Heart right ventricle (tissue), 16 donors: ENCODE data around the gene CRTC1. TPM values are rescaled to one million over a fixed set of nuclear protein-coding genes. Genes with fewer than 3 reads are reported as not detected.

ENCODE experiments used
- ATAC-seq, 8 donors: fragments of 200-7000 bp; cut with Tn5 transposase; one replicate each; pipeline ENCODE4 v1.9.1; 2020; ENCODE audit warnings: mild to moderate bottlenecking in 8 of 8, moderate library complexity in 8 of 8, moderate number of reproducible peaks in 1 of 8
- DNase-seq, 2 donors: peaks; one replicate each; pipeline ENCODE4 v3.0.0-alpha.2; 2020
- H3K27ac ChIP-seq, 10 donors: fragments of 200-600 bp; sonication (generic) in 2 of 10; one replicate each; pipeline versions ENCODE4 v1.5.0 to v1.8.0; 2020 to 2022; ENCODE audit warnings: mild to moderate bottlenecking in 3 of 10
- H3K27me3 ChIP-seq, 7 donors: fragments of 200-600 bp; one replicate each; pipeline ENCODE4 v1.8.0; 2021 to 2022; ENCODE audit warnings: mild to moderate bottlenecking in 2 of 7
- H3K36me3 ChIP-seq, 9 donors: fragments of 200-600 bp; sonication (generic) in 1 of 9; one replicate each; pipeline versions ENCODE4 v1.5.0 to v1.8.0; 2020 to 2022; ENCODE audit warnings: mild to moderate bottlenecking in 2 of 9
- H3K4me1 ChIP-seq, 9 donors: fragments of 200-600 bp; sonication (generic) in 1 of 9; one replicate each; pipeline versions ENCODE4 v1.5.0 to v1.8.0; 2020 to 2022; ENCODE audit warnings: mild to moderate bottlenecking in 4 of 9
- H3K4me3 ChIP-seq, 10 donors: fragments of 200-600 bp; sonication (generic) in 2 of 10; one replicate each; pipeline versions ENCODE4 v1.5.0 to v1.8.0; 2020 to 2022; ENCODE audit warnings: mild to moderate bottlenecking in 7 of 10, moderate library complexity in 2 of 10
- H3K9me3 ChIP-seq, 11 donors: fragments of 200-600 bp in 10 of 11; sonication (generic) in 2 of 11; one replicate each; pipeline versions ENCODE4 v1.5.0 to v1.8.0; 2013 to 2022; ENCODE audit warnings: mild to moderate bottlenecking in 2 of 11, control low read depth in 1 of 11, moderate library complexity in 1 of 11
- CTCF ChIP-seq, 9 donors: fragments of 200-600 bp; sonication (generic) in 2 of 9; IDR thresholded peaks; one replicate each; pipeline versions ENCODE4 v1.5.0 to v1.8.0; 2021 to 2022; ENCODE audit warnings: antibody characterized with exemption in 9 of 9, mild to moderate bottlenecking in 5 of 9, moderate library complexity in 1 of 9
- WGBS, 2 donors: extraction: QIAGEN DNeasy Blood & Tissue Kit; methylation state at CpG; one replicate each; pipeline ENCODE4 v1.1.7; 2013; ENCODE audit warnings: inconsistent platforms in 1 of 2; 5-methylcytosine and 5-hydroxymethylcytosine counted together
- intact Hi-C, 10 donors: fragments of 100-400 bp; cut with DNase I; formaldehyde crosslinking; loops; one replicate each; pipeline versions ENCODE4 v1.11.1 to v1.14.2; 2022
- polyA plus RNA-seq, 2 donors: library from polyadenylated mRNA; stranded (reverse); fragments of 200-250 nt; gene quantifications; one replicate each; pipeline ENCODE4 v1.2.3, GENCODE V29; 2013
- total RNA-seq, 10 donors: library from RNA; stranded (reverse); fragmentation: NEBNext Ultra II Directional in 3 of 10; extraction: Animal tissue kit (Norgen Biotek cat#: 25700) in 3 of 10; gene quantifications; one replicate each; pipeline versions ENCODE4 v1.2.1 to v1.2.4, GENCODE V29; 2021 to 2023
- donor health status: Arrhythmogenic right ventricular cardiomyopathy.
- donor health status: ischemic (EF 13 %, LVEDD 7.1; RV severe dilation, severe dysfunction).
- donor health status: healthy with polysubstance abuse.
- donor health status: DM: no; HTN: yes; CAD: no.
- donor health status: DM: no; HTN: no; CAD: no.
- donor health status: ischemic (EF 25% LVEDD 6.9; RV normal size, moderate dysfunction).
- donor health status: ischemic (EF 25% LVEDD 5.7; RV mildly dilated, moderate dysfunction).
- donor health status: healthy.
- donor health status: DM: yes; HTN: yes; CAD: no.
- donor health status: Ischemic cardiomyopathy.
- donor health status: ischemic (EF 35%, LVEDD 5.7; RV mildly dilated, moderate dysfunction).
- donor health status: nonischemic (EF 11% LVEDD 7.7; RV severe dilation, severe dysfunction).
- donor health status: DM: yes; HTN: yes; CAD: no.
- donor health status: PGD.
- donor health status: ischemic (EF 29% LVEDD 5.4; RV normal size, mild dysfunction).
- donor health status: nonischemic (EF 23%, LVEDD 6.1; RV moderate dilation, normal function).

Gene CRTC1
- total and polyA plus RNA-seq, 12 donors = 3.2 to 11.8 (median 9.1) TPM

GRCh38 chr19:18669524-18669817 is 14.0 kb upstream of the CRTC1 start:
- no peaks in the 10 kb centered on the region for H3K27me3 ChIP-seq
- 89 to 93% methylated on average over 12 of the region's 12 CpGs for WGBS, 2 donors
- H3K36me3 ChIP-seq = peaks cover 0 to 60% (median 20%) of the 10 kb centered on the region in 9 donors
- no peaks in the 10 kb centered on the region for H3K9me3 ChIP-seq
- H3K4me3 ChIP-seq = no peak overlapping the region
- no peak overlapping the region for H3K27ac ChIP-seq
- no peak for ATAC-seq
- peaks cover 0 to 23% (median 12%) of the 10 kb centered on the region in 9 donors for H3K4me1 ChIP-seq
- no peak for TF ChIP-seq CTCF (IDR thresholded peaks at IDR 0.05)
- DNase-seq = no peak
- intact Hi-C loops = no loop called here

GRCh38 chr19:18669883-18670282 is 13.6 kb upstream of the CRTC1 start:
- Histone ChIP-seq H3K27me3 (no peaks in the 10 kb centered on the region), H3K4me3 (no peak overlapping the region), H3K4me1 (peaks cover 0 to 26% (median 12%) of the 10 kb centered on the region in 9 donors), H3K27ac (no peak overlapping the region), H3K36me3 (peaks cover 0 to 55% (median 20%) of the 10 kb centered on the region in 9 donors), H3K9me3 (peaks cover 0 to 2% (median 0%) of the 10 kb centered on the region in 11 donors)
- no peak for TF ChIP-seq CTCF (IDR thresholded peaks at IDR 0.05)
- intact Hi-C loops = loop anchor here in 6 of 10 donors (5.0 to 10.0 kb wide), 6 partner anchors 65 to 215 kb away; partner anchors contain the start of genes CRLF1 (in 1 of the 6) and UPF1 (in 1 of the 6)
- 92 to 95% methylated on average over 11 of the region's 11 CpGs for WGBS, 2 donors
- ATAC-seq = no peak
- DNase-seq = no peak

- intact Hi-C loops = loop anchor here in 6 of 10 donors (5.0 to 10.0 kb wide), 6 partner anchors 66 to 216 kb away; partner anchors contain the start of genes CRLF1 (in 1 of the 6) and UPF1 (in 1 of the 6)
- 87 to 90% methylated on average over 13 of the region's 13 CpGs for WGBS, 2 donors
- peaks cover 0 to 3% (median 0%) of the 10 kb centered on the region in 11 donors for H3K9me3 ChIP-seq
Measured at GRCh38 chr19:18670312-18670711, 13.2 kb upstream of the CRTC1 start.

GRCh38 chr19:18671303-18672043 is 12.0 kb upstream of the CRTC1 start:
- H3K4me1 ChIP-seq = peaks cover 0 to 18% (median 12%) of the 10 kb centered on the region in 9 donors
- peak in 2 of 8 donors; percentile 3 for ATAC-seq
- TF ChIP-seq CTCF (IDR thresholded peaks at IDR 0.05) = no peak

More at GRCh38 chr19:18670312-18670711, 13.2 kb upstream of the CRTC1 start:
- no peak for TF ChIP-seq CTCF (IDR thresholded peaks at IDR 0.05)
- Histone ChIP-seq H3K36me3 (peaks cover 0 to 51% (median 20%) of the 10 kb centered on the region in 9 donors), H3K4me3 (no peak overlapping the region), H3K27ac (no peak overlapping the region), H3K27me3 (no peaks in the 10 kb centered on the region), H3K4me1 (peaks cover 0 to 27% (median 12%) of the 10 kb centered on the region in 9 donors)
- ATAC-seq (no peak), DNase-seq (no peak)

More at GRCh38 chr19:18671303-18672043, 12.0 kb upstream of the CRTC1 start:
- no peak for DNase-seq
- intact Hi-C loops = loop anchor here in 6 of 10 donors (5.0 to 10.0 kb wide), 6 partner anchors 67 to 217 kb away; partner anchors contain the start of genes CRLF1 (in 1 of the 6) and UPF1 (in 1 of the 6)
- Histone ChIP-seq H3K27me3 (no peaks in the 10 kb centered on the region), H3K27ac (no peak overlapping the region), H3K4me3 (no peak overlapping the region), H3K36me3 (peaks cover 0 to 41% (median 20%) of the 10 kb centered on the region in 9 donors), H3K9me3 (peaks cover 0 to 3% (median 0%) of the 10 kb centered on the region in 11 donors)
- WGBS, 2 donors = 88% methylated on average over 35 of the region's 35 CpGs
